Measurements from ENCODE around the gene GTF2A2. TPM values are rescaled to one million over a fixed set of nuclear protein-coding genes. Genes with fewer than 3 reads are reported as not detected.

GTF2A2 gene
- total RNA-seq, 1 donor from 2014 or later = 125 TPM

Other genes starting within 250 kb of the GTF2A2 start
- gene FAM81A, start 219.3 kb downstream of the GTF2A2 start, total RNA-seq = 3.8 and 4.2 TPM in 2 replicates
- gene GCNT3, start 45.7 kb downstream of the GTF2A2 start, total RNA-seq = not detected in 2 replicates
- 37.5 and 40.5 TPM in 2 replicates for gene BNIP2, start 31.8 kb upstream of the GTF2A2 start, total RNA-seq

Measured in neural crest cell (in vitro differentiated cells).